Myocyte (in vitro differentiated cells): ENCODE measurements around the gene GRID1. TPM values are rescaled to one million over a fixed set of nuclear protein-coding genes. Genes with fewer than 3 reads are reported as not detected.
A peak's percentile ranks its signal among the peaks of the same experiment; 100 is the strongest.

ENCODE experiments used
- DNase-seq: peaks from one replicate; pipeline ENCODE4 v3.0.0-alpha.2; 2012; ENCODE audit warnings: low read depth
- total RNA-seq: library from RNA; depleted of rRNA; stranded (reverse); fragments of >200 nt; gene quantifications from 2 replicates; pipeline ENCODE4 v1.2.3, GENCODE V29; 2014

Gene GRID1
- total RNA-seq, 1 donor from 2014 or later = not detected

DNA sequence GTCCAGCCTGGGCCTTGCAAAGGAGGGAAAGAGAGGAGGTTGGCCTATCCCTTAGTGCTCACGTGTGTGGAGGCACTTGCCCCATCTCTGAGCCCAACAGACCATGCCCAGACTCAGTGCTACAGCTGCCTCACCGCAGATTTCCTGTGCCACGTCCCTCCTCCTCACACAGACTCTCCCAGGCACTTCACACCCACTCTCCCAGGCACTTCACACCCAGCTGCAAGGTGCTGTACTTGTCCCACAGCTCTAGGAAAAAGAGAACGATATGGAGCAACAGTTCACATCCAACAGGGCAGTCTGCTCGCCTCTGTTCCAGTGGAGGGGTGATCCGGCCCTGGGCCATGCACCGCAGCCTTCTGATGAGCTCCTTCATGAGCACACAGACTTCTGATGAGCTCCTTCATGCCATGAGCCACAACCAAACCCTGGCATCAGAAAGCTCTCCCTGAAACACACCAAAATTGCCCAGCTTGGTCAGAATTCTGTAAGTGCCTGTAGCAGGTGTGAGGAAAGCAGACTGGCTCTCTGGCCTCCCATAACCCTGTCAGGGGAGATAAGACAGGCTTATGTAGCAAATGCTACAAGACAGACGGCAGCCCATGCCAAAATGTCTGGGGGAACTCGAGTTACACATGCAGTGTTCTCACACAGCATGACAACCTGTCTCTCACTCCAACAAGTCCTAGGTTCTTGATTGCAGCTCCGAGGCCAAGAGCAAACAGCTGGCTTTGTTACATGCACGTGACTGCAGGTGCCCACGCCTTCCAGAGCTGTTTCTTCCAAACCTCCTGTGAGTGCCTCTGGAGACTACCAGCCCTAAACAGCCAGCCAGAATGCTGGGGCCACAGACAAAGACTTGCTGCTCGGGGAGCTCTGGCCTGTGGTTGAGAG, 348.5 kb downstream of the GRID1 start:
- no peak for DNase-seq

- no peak for DNase-seq
Observed at GRCh38 chr10:86013568-86013967, 353.0 kb downstream of the GRID1 start.

- DNase-seq = no peak
Observed at GRCh38 chr10:86007171-86007570, 359.4 kb downstream of the GRID1 start.

DNA sequence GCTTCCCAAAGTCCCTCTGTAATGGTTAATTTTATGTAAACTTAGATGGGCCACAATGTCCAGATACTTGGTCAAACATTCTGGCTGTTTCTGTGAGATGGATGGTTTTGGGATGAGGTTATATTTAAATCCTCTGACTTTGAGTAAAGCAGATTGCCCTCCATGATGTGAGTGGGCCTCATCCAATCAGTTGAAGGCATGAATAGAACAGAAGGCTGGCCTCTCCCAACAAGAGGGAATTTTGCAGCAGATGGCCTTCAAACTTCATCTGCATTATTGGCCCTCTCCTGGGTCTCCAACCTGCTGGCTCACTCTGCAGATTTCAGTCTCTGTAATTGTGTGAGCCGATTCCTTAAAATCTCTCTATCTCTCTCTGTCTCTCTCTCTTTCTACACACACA, 362.3 kb downstream of the GRID1 start:
- DNase-seq = no peak

- DNase-seq = peak; percentile 0
Observed at GRCh38 chr10:86003201-86003621, 363.4 kb downstream of the GRID1 start.

GRCh38 chr10:86001521-86001920, 365.1 kb downstream of the GRID1 start:
- no peak for DNase-seq

GRCh38 chr10:85997544-85997943, 369.1 kb downstream of the GRID1 start:
- DNase-seq = no peak

- no peak for DNase-seq
Observed at GRCh38 chr10:85995791-85996190, 370.8 kb downstream of the GRID1 start.

DNA sequence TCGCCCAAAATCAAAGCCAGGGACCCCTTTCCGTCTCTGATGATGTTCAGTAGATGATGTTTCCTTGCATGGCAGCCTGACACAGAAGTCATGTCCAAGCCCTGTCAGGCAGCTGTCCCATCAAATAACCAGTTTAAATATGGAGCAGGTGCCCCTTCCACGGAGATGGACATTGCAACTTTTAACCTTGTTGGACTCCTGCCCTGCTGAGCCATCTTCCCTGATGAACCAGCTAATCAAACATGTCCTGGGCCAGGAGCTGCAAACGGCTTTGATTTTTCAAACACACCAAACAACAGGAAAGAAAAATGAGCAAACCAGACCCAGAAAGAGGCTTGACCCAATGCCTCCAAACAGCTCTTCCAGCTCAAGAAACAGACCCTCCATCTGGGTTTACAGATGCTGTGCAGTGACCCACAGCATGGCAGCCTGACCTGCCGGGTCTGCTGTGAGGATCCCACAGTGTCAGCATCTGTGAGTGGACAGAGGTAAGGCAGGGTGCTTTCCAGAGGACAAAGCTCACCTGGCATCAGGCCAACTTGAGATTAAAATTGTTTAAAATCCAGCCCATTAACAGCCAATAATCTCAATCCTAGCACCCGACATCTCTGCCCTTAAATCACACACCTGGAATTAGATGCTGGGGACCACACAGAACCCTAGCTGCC, 372.6 kb downstream of the GRID1 start:
- DNase-seq = no peak

DNA sequence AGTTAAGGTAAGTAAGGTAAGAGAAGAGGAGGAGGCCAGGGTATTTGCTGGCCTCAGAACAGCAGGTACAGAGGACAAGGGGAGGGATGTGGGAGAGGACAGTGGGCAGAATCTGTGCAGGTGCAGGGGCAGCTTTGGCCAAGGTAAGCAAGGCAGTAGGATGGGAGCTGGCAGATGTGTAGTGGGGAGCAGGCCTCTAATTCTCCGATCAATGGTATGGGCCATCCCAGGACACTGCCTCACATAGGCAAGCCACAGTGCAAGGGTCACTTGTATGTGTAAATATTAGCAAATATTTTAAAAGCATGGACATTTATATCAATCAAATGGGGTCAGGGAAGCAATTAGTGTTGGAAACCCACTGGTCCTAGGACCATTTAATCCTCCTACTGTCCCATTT, 373.5 kb downstream of the GRID1 start:
- no peak for DNase-seq

DNA sequence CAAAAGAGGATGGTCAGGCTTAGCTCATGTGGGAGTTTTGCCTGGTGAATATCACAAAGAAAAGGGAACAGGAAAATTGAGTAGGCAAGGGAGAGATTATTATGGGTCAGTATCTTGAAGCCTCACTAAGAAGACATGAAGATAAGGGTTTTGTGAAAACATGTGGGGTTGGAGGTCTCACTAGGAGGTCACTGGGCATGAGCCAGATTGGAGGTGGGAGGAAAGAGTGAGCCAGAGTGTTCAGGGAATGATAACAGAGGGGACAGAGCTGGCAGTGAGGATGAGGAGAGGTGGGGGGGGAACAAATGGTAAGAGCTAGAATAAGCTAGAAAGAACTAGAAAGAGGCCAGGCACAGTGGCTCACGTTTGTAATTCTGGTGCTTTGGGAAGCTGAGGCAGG, 374.3 kb downstream of the GRID1 start:
- DNase-seq = no peak

- DNase-seq = no peak
Observed at GRCh38 chr10:85986777-85987176, 379.8 kb downstream of the GRID1 start.

- no peak for DNase-seq
Observed at GRCh38 chr10:85983051-85983450, 383.5 kb downstream of the GRID1 start.

DNA sequence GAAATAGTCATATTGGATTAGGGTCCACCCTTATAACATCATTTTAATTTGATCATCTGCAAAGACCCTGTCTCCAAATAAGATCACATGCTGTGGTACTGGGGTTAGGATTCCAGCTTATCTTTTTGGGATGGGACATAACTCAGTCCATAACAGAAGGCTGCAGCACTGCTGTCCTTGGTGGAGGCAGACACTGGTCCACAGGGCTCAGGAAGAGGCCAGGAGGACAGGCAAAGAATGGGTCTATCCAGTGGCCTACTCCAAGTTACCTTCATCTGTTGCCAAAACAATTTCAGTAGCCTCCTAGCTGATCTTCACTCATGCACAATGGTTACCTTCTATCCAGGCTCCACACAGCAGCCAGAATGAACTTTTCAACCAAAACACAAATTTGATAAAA, 387.0 kb downstream of the GRID1 start:
- no peak for DNase-seq

DNA sequence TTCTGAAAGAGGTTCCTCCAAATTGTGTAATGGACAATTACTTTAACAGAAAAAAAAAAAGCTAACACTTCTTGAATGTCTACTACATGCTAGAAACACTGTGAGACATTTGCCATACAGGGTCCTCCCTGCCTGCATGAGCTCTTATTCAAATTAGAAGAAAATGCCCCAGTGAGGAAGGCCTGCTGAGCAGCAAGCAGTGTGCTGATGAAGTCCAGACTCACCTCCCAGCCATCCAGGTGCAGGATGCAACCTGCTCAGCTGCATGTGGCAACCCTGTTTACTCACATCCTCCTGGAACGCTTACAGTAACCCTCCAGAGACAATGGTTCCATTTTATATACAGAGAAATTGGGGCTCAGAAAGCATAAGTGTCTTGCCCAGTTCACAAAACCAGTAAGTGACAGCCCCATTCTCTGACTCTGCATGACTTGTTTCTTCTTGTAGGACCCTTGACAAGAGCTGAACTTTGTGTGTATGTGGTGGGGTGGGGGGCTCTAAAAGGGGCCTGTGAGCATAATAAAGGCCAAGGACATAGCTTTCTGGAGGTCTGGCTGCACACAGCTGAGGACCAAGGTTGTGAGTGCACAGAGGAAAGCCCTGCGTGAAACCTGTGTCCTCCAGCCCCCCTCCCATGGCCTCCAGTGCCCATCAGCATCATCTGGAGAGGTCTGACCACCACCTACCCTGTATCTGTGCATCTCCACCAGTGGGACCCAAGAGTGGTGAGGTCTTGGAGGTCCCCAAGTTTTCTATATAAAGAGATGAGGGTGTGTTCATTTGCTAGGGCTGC, 387.8 kb downstream of the GRID1 start:
- no peak for DNase-seq

GRCh38 chr10:85977642-85978041, 389.0 kb downstream of the GRID1 start:
- no peak for DNase-seq

DNA sequence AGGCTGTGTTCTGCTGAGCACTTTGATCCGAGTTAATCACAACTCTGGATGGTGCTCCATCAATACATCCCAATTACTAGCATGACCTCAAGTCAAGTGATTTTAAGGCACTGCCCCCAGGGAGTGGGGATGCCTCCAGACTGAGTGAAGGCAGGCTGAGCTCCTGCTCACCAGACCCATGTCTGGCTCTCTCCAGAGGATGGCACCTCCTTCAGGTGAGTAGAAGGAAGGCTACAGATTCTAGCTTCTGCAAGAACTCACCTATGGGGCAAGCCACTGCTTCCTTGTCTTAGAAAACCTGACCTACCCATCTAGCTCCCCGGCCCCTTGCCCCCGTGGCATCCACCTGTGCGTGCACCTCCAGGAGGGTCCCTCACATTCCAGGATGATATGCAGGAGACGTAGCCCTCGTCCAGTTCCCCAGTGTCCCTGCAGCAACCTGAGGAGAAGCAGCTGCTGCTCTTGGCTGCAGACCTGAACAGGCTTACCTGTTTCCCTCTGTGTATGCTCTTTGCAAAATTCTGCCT, 390.3 kb downstream of the GRID1 start:
- no peak for DNase-seq

GRCh38 chr10:85971494-85971893, 395.1 kb downstream of the GRID1 start:
- no peak for DNase-seq

- no peak for DNase-seq
Observed at GRCh38 chr10:85967594-85967993, 399.0 kb downstream of the GRID1 start.

DNA sequence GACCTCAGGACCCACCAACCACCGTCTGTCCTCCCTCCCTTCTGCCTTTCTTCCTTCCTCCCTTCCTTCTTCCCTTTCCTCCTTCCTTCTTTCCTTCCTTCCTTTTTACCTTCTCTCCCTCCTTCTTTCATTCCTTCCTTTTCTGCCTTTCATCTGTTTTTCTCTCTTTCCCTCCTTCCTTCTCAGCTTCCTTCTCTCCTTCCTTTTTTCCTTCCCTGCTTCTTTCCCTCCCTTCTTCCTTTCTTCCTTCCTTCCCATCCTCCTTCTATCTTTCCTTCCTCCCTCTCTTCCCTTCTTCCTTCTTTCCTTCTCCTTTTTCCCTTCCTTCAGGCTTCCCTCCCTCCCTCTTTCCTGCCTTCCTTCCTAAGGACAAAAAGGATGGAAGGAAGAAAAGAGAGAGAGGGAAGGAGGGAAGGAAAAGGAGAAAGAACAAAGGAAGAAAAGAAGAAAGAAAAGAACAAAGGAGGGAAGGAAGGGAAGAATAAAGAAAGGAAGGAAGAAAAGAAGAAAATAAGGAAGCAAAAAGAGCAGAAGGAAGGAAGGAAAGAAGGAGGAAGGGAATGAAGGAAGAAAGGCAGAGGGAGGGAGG, 405.0 kb downstream of the GRID1 start:
- DNase-seq = no peak

- no peak for DNase-seq
Observed at GRCh38 chr10:85961073-85961472, 405.5 kb downstream of the GRID1 start.
